ENCODE data around the gene SYNJ1. TPM values are rescaled to one million over a fixed set of nuclear protein-coding genes. Genes with fewer than 3 reads are reported as not detected.

Gene SYNJ1
- total RNA-seq, 1 donor from 2014 or later, result 12.9 TPM

GRCh38 chr21:32597205-32597604, 130.6 kb downstream of the SYNJ1 start:
- no peak for TF ChIP-seq EZH2 (IDR thresholded peaks at IDR 0.05; ENCODE audit: insufficient read depth, low read length)
- no peaks in the 10 kb centered on the region for H3K36me3 ChIP-seq (ENCODE audit: insufficient read depth, low read length)
- no peaks in the 10 kb centered on the region for H3K79me2 ChIP-seq (ENCODE audit: insufficient read depth, low read length)
- Mint-ChIP-seq H3K4me1 (ENCODE audit: low read depth, unreplicated experiment) (peaks cover 5% of the 10 kb centered on the region), H3K9me3 (ENCODE audit: unreplicated experiment) (no peaks in the 10 kb centered on the region), H3K27ac (ENCODE audit: unreplicated experiment) (peak overlapping the region; percentile 28), H3K36me3 (ENCODE audit: low read depth, unreplicated experiment) (no peaks in the 10 kb centered on the region), H3K4me3 (ENCODE audit: unreplicated experiment) (no peak overlapping the region), H3K27me3 (ENCODE audit: low read depth, unreplicated experiment) (peaks cover 7% of the 10 kb centered on the region)
- H2AFZ ChIP-seq (ENCODE audit: low read depth, low read length), result no peak overlapping the region
- no peaks in the 10 kb centered on the region for H4K20me1 ChIP-seq (ENCODE audit: insufficient read depth, low read length)
- peak overlapping the region; percentile 35 for H3K4me2 ChIP-seq (ENCODE audit: low read length)
- no peaks in the 10 kb centered on the region for H3K9me3 ChIP-seq (ENCODE audit: insufficient read depth, low read depth, low read length)
- H3K27me3 ChIP-seq (ENCODE audit: insufficient read depth, low read length), result no peaks in the 10 kb centered on the region
- H3K27ac ChIP-seq (ENCODE audit: low read depth, low read length), result peak overlapping the region; percentile 60
- H3K4me1 ChIP-seq (ENCODE audit: insufficient read depth, low read length), result peaks cover 11% of the 10 kb centered on the region
- no peak overlapping the region for H3K9ac ChIP-seq (ENCODE audit: low read length)
- peak; percentile 72 for FAIRE-seq
- H3K4me3 ChIP-seq (ENCODE audit: insufficient read depth, low read depth, low read length), result no peak overlapping the region
- DNase-seq (ENCODE audit: low read depth), result peak; percentile 94

GRCh38 chr21:32595431-32595830, 132.4 kb downstream of the SYNJ1 start:
- no peaks in the 10 kb centered on the region for H3K9me3 ChIP-seq (ENCODE audit: insufficient read depth, low read depth, low read length)
- DNase-seq (ENCODE audit: low read depth), result no peak

GRCh38 chr21:32593690-32594089, 134.1 kb downstream of the SYNJ1 start:
- Mint-ChIP-seq H3K27me3 (ENCODE audit: low read depth, unreplicated experiment) (peaks cover 10% of the 10 kb centered on the region), H3K9me3 (ENCODE audit: unreplicated experiment) (no peaks in the 10 kb centered on the region), H3K4me3 (ENCODE audit: unreplicated experiment) (no peak overlapping the region), H3K36me3 (ENCODE audit: low read depth, unreplicated experiment) (no peaks in the 10 kb centered on the region), H3K4me1 (ENCODE audit: low read depth, unreplicated experiment) (peaks cover 5% of the 10 kb centered on the region), H3K27ac (ENCODE audit: unreplicated experiment) (no peak overlapping the region)
- Histone ChIP-seq H3K9ac (ENCODE audit: low read length) (no peak overlapping the region), H3K4me1 (ENCODE audit: insufficient read depth, low read length) (peaks cover 11% of the 10 kb centered on the region), H4K20me1 (ENCODE audit: insufficient read depth, low read length) (no peaks in the 10 kb centered on the region), H3K9me3 (ENCODE audit: insufficient read depth, low read depth, low read length) (no peaks in the 10 kb centered on the region), H3K79me2 (ENCODE audit: insufficient read depth, low read length) (no peaks in the 10 kb centered on the region), H2AFZ (ENCODE audit: low read depth, low read length) (no peak overlapping the region), H3K4me2 (ENCODE audit: low read length) (no peak overlapping the region), H3K36me3 (ENCODE audit: insufficient read depth, low read length) (no peaks in the 10 kb centered on the region), H3K27me3 (ENCODE audit: insufficient read depth, low read length) (no peaks in the 10 kb centered on the region), H3K27ac (ENCODE audit: low read depth, low read length) (no peak overlapping the region), H3K4me3 (ENCODE audit: insufficient read depth, low read depth, low read length) (no peak overlapping the region)
- no peak for DNase-seq (ENCODE audit: low read depth)
- FAIRE-seq, result no peak
- no peak for TF ChIP-seq CTCF (IDR thresholded peaks at IDR 0.05; ENCODE audit: insufficient read depth, low read depth, low read length)
- TF ChIP-seq EZH2 (IDR thresholded peaks at IDR 0.05; ENCODE audit: insufficient read depth, low read length), result no peak

More at GRCh38 chr21:32595431-32595830, 132.4 kb downstream of the SYNJ1 start:
- H3K27ac Mint-ChIP-seq (ENCODE audit: unreplicated experiment), result no peak overlapping the region
- no peak overlapping the region for H3K4me3 Mint-ChIP-seq (ENCODE audit: unreplicated experiment)
- no peak for FAIRE-seq
- TF ChIP-seq EZH2 (IDR thresholded peaks at IDR 0.05; ENCODE audit: insufficient read depth, low read length), result no peak
- no peak for TF ChIP-seq CTCF (IDR thresholded peaks at IDR 0.05; ENCODE audit: insufficient read depth, low read depth, low read length)
- peaks cover 10% of the 10 kb centered on the region for H3K27me3 Mint-ChIP-seq (ENCODE audit: low read depth, unreplicated experiment)
- H3K27ac ChIP-seq (ENCODE audit: low read depth, low read length), result no peak overlapping the region
- no peak overlapping the region for H3K4me3 ChIP-seq (ENCODE audit: insufficient read depth, low read depth, low read length)
- no peak overlapping the region for H2AFZ ChIP-seq (ENCODE audit: low read depth, low read length)
- H3K4me1 Mint-ChIP-seq (ENCODE audit: low read depth, unreplicated experiment), result peaks cover 5% of the 10 kb centered on the region
- no peaks in the 10 kb centered on the region for H3K79me2 ChIP-seq (ENCODE audit: insufficient read depth, low read length)
- no peaks in the 10 kb centered on the region for H3K36me3 ChIP-seq (ENCODE audit: insufficient read depth, low read length)
- no peaks in the 10 kb centered on the region for H3K9me3 Mint-ChIP-seq (ENCODE audit: unreplicated experiment)
- H3K4me1 ChIP-seq (ENCODE audit: insufficient read depth, low read length), result peaks cover 11% of the 10 kb centered on the region
- no peaks in the 10 kb centered on the region for H3K27me3 ChIP-seq (ENCODE audit: insufficient read depth, low read length)
- H3K4me2 ChIP-seq (ENCODE audit: low read length), result no peak overlapping the region
- no peaks in the 10 kb centered on the region for H4K20me1 ChIP-seq (ENCODE audit: insufficient read depth, low read length)
- H3K36me3 Mint-ChIP-seq (ENCODE audit: low read depth, unreplicated experiment), result no peaks in the 10 kb centered on the region
- H3K9ac ChIP-seq (ENCODE audit: low read length), result no peak overlapping the region

All from astrocyte (in vitro differentiated cells and primary cell).